ENCODE measurements around the gene GPR27.

GRCh38 chr3:71724584-71725270 is 28.9 kb upstream of the GPR27 start:
- TF ChIP-seq CTCF (IDR thresholded peaks at IDR 0.05; ENCODE audit: insufficient read depth, low read length) = no peak
- TF ChIP-seq, protein P1, sequence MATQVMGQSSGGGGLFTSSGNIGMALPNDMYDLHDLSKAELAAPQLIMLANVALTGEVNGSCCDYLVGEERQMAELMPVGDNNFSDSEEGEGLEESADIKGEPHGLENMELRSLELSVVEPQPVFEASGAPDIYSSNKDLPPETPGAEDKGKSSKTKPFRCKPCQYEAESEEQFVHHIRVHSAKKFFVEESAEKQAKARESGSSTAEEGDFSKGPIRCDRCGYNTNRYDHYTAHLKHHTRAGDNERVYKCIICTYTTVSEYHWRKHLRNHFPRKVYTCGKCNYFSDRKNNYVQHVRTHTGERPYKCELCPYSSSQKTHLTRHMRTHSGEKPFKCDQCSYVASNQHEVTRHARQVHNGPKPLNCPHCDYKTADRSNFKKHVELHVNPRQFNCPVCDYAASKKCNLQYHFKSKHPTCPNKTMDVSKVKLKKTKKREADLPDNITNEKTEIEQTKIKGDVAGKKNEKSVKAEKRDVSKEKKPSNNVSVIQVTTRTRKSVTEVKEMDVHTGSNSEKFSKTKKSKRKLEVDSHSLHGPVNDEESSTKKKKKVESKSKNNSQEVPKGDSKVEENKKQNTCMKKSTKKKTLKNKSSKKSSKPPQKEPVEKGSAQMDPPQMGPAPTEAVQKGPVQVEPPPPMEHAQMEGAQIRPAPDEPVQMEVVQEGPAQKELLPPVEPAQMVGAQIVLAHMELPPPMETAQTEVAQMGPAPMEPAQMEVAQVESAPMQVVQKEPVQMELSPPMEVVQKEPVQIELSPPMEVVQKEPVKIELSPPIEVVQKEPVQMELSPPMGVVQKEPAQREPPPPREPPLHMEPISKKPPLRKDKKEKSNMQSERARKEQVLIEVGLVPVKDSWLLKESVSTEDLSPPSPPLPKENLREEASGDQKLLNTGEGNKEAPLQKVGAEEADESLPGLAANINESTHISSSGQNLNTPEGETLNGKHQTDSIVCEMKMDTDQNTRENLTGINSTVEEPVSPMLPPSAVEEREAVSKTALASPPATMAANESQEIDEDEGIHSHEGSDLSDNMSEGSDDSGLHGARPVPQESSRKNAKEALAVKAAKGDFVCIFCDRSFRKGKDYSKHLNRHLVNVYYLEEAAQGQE (IDR thresholded peaks at IDR 0.05; ENCODE audit: insufficient replicate concordance, low read depth) = no peak
- no peak for TF ChIP-seq GABPA (IDR thresholded peaks at IDR 0.05; ENCODE audit: low read depth)
